Breast epithelium (tissue), 3 donors: ENCODE data around the gene SPDEF.
A peak's percentile ranks its signal among the peaks of the same experiment; 100 is the strongest.

Experiments
- CTCF ChIP-seq, 3 donors: fragments of 450-650 bp; IDR thresholded peaks; one replicate each; pipeline ENCODE4 v1.5.1; 2016 to 2017; ENCODE audit warnings: antibody characterized with exemption in 3 of 3, mild to moderate bottlenecking in 3 of 3, moderate library complexity in 3 of 3
- POLR2AphosphoS5 ChIP-seq, 3 donors: sonication (generic); formaldehyde crosslinking; IDR thresholded peaks; one replicate each; pipeline ENCODE4 v1.6.1; 2017; ENCODE audit warnings: antibody characterized with exemption in 3 of 3

GRCh38 chr6:34544776-34545471, 11.2 kb downstream of the SPDEF start:
- peak in 1 of 3 donors; percentile 18 for TF ChIP-seq CTCF (IDR thresholded peaks at IDR 0.05)
- TF ChIP-seq POLR2AphosphoS5 (IDR thresholded peaks at IDR 0.05), result no peak
